Liver (tissue), 9 donors: ENCODE measurements around the gene TM9SF1. TPM values are rescaled to one million over a fixed set of nuclear protein-coding genes. Genes with fewer than 3 reads are reported as not detected.

Experiments
- DNase-seq: peaks from one replicate; pipeline ENCODE4 v3.0.0-alpha.2; 2017; ENCODE audit warnings: low spot score
- H3K27ac ChIP-seq, 2 donors: one replicate each; pipeline ENCODE4 v1.7.0; 2013; ENCODE audit warnings: inconsistent platforms in 2 of 2, low read length in 2 of 2, control low read depth in 1 of 2, low read depth in 1 of 2, mild to moderate bottlenecking in 1 of 2
- H3K27me3 ChIP-seq, 4 donors: one replicate each; pipeline versions ENCODE4 v1.6.1 to v1.7.0; 2013; ENCODE audit warnings: low read length in 3 of 4, inconsistent platforms in 1 of 4, mild to moderate bottlenecking in 1 of 4, moderate library complexity in 1 of 4; ENCODE audit not compliant: control insufficient read depth in 4 of 4, insufficient read depth in 4 of 4
- H3K36me3 ChIP-seq, 4 donors: one replicate each; pipeline versions ENCODE4 v1.6.1 to v1.7.0; 2013; ENCODE audit warnings: low read length in 3 of 4, mild to moderate bottlenecking in 3 of 4, low read depth in 1 of 4, moderate library complexity in 1 of 4; ENCODE audit not compliant: control insufficient read depth in 4 of 4, insufficient read depth in 3 of 4
- H3K4me1 ChIP-seq, 4 donors: one replicate each; pipeline versions ENCODE4 v1.6.1 to v1.7.0; 2013; ENCODE audit warnings: low read length in 3 of 4, mild to moderate bottlenecking in 3 of 4, moderate library complexity in 1 of 4; ENCODE audit not compliant: control insufficient read depth in 4 of 4, insufficient read depth in 4 of 4
- H3K4me3 ChIP-seq, 3 donors: one replicate each; pipeline versions ENCODE4 v1.6.1 to v1.7.0; 2013; ENCODE audit warnings: low read length in 3 of 3, control low read depth in 1 of 3, low read depth in 1 of 3, mild to moderate bottlenecking in 1 of 3
- H3K9ac ChIP-seq, 2 donors: one replicate each; pipeline ENCODE4 v1.7.0; 2013; ENCODE audit warnings: low read length in 2 of 2, mild to moderate bottlenecking in 2 of 2, moderate library complexity in 2 of 2, control low read depth in 1 of 2, low read depth in 1 of 2
- H3K9me3 ChIP-seq, 4 donors: one replicate each; pipeline versions ENCODE4 v1.6.1 to v1.7.0; 2013; ENCODE audit warnings: low read length in 3 of 4; ENCODE audit not compliant: control insufficient read depth in 4 of 4
- EGR1 ChIP-seq, 2 donors: IDR thresholded peaks; 2 replicates each; pipeline ENCODE4 v1.6.1; 2016 to 2018; ENCODE audit warnings: antibody characterized with exemption in 2 of 2, low read depth in 2 of 2
- FOXA1 ChIP-seq: IDR thresholded peaks from 2 replicates; pipeline ENCODE4 v1.6.1; 2016; ENCODE audit warnings: antibody characterized with exemption
- FOXA2 ChIP-seq: IDR thresholded peaks from 2 replicates; pipeline ENCODE4 v1.6.1; 2016; ENCODE audit warnings: antibody characterized with exemption
- GABPA ChIP-seq, 2 donors: IDR thresholded peaks in 1 of 2; conservative IDR thresholded peaks in 1 of 2; 2 replicates each; pipeline ENCODE4 v1.6.1; 2016; ENCODE audit warnings: antibody characterized with exemption in 2 of 2, mild to moderate bottlenecking in 1 of 2, moderate library complexity in 1 of 2
- HNF4A ChIP-seq, 2 donors: conservative IDR thresholded peaks; 2 replicates each; pipeline ENCODE4 v1.6.1; 2016; ENCODE audit warnings: antibody characterized with exemption in 2 of 2, mild to moderate bottlenecking in 2 of 2
- HNF4G ChIP-seq: IDR thresholded peaks from 2 replicates; pipeline ENCODE4 v1.6.1; 2016; ENCODE audit warnings: antibody characterized with exemption
- JUND ChIP-seq, 2 donors: IDR thresholded peaks; 2 replicates each; pipeline ENCODE4 v1.6.1; 2016; ENCODE audit warnings: antibody characterized with exemption in 2 of 2
- NR2F2 ChIP-seq: IDR thresholded peaks from 2 replicates; pipeline ENCODE4 v1.6.1; 2016; ENCODE audit warnings: antibody characterized with exemption
- RAD21 ChIP-seq, 2 donors: IDR thresholded peaks; 2 replicates each; pipeline ENCODE4 v1.6.1; 2016; ENCODE audit warnings: antibody characterized with exemption in 2 of 2, mild to moderate bottlenecking in 2 of 2
- RXRA ChIP-seq, 2 donors: IDR thresholded peaks; 2 replicates each; pipeline ENCODE4 v1.6.1; 2017 to 2018; ENCODE audit warnings: antibody characterized with exemption in 2 of 2, mild to moderate bottlenecking in 1 of 2
- SP1 ChIP-seq: IDR thresholded peaks from 2 replicates; pipeline ENCODE4 v1.6.1; 2018; ENCODE audit warnings: antibody characterized with exemption, mild to moderate bottlenecking
- TAF1 ChIP-seq: conservative IDR thresholded peaks from 2 replicates; pipeline ENCODE4 v1.6.1; 2016; ENCODE audit warnings: antibody characterized with exemption, mild to moderate bottlenecking
- YY1 ChIP-seq: IDR thresholded peaks from 2 replicates; pipeline ENCODE4 v1.6.1; 2016; ENCODE audit warnings: antibody characterized with exemption, mild to moderate bottlenecking
- WGBS: extraction: QIAGEN DNeasy Blood & Tissue Kit; methylation state at CpG from one replicate; pipeline ENCODE4 v1.1.7; 2013; 5-methylcytosine and 5-hydroxymethylcytosine counted together
- polyA plus RNA-seq, 2 donors: library from polyadenylated mRNA; stranded (reverse) in 1 of 2; unstranded in 1 of 2; fragments of 200-250 nt in 1 of 2; fragments of >200 nt in 1 of 2; fragmentation: Nextera tagmentation in 1 of 2; extraction: Ambion mirVana in 1 of 2; gene quantifications; one replicate each; pipeline versions ENCODE4 v1.2.1 to v1.2.3, GENCODE V29; 2013 to 2015
- total RNA-seq, 2 donors: library from RNA; depleted of rRNA; stranded (reverse); fragments of >200 nt; gene quantifications; one replicate each; pipeline ENCODE4 v1.2.3, GENCODE V29; 2014
- TF ChIP-seq, protein P1 (sequence below): IDR thresholded peaks from 2 replicates; pipeline ENCODE4 v1.6.1; 2016; ENCODE audit warnings: antibody characterized with exemption, mild to moderate bottlenecking
- TF ChIP-seq, protein P2 (sequence below): fragments of 150-350 bp; IDR thresholded peaks from 2 replicates; pipeline ENCODE4 v1.5.1; 2017; ENCODE audit warnings: improper control_type of control experiment, low read depth, low read length; ENCODE audit not compliant: missing input control
- TF ChIP-seq, protein P3 (sequence below): IDR thresholded peaks from 2 replicates; pipeline ENCODE4 v1.6.1; 2016; ENCODE audit warnings: antibody characterized with exemption
- TF ChIP-seq, protein P4 (sequence below): IDR thresholded peaks from 2 replicates; pipeline ENCODE4 v1.6.1; 2016; ENCODE audit warnings: antibody characterized with exemption
- TF ChIP-seq, protein P5 (sequence below): IDR thresholded peaks from 2 replicates; pipeline ENCODE4 v1.6.1; 2016; ENCODE audit warnings: antibody characterized with exemption
- donor health status: healthy.
- donor health status: healthy.
- donor health status: healthy.
- donor health status: healthy.
- donor health status: healthy.

Gene TM9SF1
- total and polyA plus RNA-seq, 4 donors: 27.5 to 76.2 (median 38.5) TPM

DNA sequence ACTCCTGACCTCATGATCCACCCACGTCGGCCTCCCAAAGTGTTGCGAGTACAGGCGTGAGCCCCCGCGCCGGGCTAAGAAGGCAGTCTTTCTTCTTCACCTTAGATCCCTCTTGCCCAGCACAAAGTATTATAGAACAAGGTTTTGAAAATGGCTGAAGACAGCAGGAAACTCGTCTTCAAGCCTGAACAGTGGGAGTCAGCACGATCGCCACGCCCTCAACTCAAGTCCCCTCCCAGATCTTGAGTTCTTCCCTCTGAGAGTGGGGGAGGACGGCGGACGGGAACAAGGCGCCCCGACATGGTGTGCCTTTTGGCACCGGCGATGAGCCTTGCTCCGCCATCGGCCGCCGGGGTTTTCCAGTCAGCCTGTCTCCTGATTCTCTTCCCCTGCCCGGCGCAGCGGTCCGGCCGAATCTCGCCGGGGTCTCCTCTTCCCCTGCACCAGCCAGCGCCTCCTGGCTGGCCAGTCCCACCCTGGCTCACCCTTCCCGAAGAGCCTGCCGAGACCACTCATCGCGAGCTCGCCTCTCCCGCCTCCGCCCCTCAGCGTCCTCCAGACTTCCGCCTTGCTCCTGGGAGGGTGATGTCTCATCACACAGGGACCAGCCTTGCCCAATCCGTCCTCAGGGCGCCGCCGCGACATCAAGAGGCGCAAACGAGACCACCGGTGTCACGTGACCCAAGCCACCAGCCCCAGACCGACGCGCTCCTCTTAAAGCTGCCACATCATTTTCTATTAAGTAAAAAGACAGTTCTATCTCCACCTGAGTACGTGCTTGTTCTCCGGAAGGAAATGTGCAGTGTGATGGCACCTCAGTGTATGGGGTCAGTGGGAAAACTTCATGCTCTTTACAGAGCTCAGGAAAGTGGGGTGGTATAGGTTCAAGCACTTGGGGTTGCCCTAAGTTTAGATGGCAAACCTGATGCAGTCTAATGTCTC is 18.0 kb upstream of the TM9SF1 start, which contains the start of gene CHMP4A:
Gene CHMP4A (minus strand): TSS at position 565 of the 942 bp plus-strand sequence. CDS start 49 bp downstream, at position 516.
- Histone ChIP-seq H3K36me3 (peaks cover 7 to 24% (median 16%) of the 10 kb centered on the region in 4 donors), H3K27ac (peak within 1 kb of the TSS; percentile 90 to 91), H3K27me3 (no peaks in the 10 kb centered on the region), H3K4me1 (peaks cover 0 to 23% (median 8%) of the 10 kb centered on the region in 4 donors), H3K9me3 (no peaks in the 10 kb centered on the region), H3K9ac (peak within 1 kb of the TSS; percentile 57 to 68), H3K4me3 (peak within 1 kb of the TSS; percentile 67 to 84 (median 69))
- peak; percentile 87 for DNase-seq
- TF ChIP-seq, protein P1, sequence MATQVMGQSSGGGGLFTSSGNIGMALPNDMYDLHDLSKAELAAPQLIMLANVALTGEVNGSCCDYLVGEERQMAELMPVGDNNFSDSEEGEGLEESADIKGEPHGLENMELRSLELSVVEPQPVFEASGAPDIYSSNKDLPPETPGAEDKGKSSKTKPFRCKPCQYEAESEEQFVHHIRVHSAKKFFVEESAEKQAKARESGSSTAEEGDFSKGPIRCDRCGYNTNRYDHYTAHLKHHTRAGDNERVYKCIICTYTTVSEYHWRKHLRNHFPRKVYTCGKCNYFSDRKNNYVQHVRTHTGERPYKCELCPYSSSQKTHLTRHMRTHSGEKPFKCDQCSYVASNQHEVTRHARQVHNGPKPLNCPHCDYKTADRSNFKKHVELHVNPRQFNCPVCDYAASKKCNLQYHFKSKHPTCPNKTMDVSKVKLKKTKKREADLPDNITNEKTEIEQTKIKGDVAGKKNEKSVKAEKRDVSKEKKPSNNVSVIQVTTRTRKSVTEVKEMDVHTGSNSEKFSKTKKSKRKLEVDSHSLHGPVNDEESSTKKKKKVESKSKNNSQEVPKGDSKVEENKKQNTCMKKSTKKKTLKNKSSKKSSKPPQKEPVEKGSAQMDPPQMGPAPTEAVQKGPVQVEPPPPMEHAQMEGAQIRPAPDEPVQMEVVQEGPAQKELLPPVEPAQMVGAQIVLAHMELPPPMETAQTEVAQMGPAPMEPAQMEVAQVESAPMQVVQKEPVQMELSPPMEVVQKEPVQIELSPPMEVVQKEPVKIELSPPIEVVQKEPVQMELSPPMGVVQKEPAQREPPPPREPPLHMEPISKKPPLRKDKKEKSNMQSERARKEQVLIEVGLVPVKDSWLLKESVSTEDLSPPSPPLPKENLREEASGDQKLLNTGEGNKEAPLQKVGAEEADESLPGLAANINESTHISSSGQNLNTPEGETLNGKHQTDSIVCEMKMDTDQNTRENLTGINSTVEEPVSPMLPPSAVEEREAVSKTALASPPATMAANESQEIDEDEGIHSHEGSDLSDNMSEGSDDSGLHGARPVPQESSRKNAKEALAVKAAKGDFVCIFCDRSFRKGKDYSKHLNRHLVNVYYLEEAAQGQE: peak; percentile 18
- TF ChIP-seq, protein P2, sequence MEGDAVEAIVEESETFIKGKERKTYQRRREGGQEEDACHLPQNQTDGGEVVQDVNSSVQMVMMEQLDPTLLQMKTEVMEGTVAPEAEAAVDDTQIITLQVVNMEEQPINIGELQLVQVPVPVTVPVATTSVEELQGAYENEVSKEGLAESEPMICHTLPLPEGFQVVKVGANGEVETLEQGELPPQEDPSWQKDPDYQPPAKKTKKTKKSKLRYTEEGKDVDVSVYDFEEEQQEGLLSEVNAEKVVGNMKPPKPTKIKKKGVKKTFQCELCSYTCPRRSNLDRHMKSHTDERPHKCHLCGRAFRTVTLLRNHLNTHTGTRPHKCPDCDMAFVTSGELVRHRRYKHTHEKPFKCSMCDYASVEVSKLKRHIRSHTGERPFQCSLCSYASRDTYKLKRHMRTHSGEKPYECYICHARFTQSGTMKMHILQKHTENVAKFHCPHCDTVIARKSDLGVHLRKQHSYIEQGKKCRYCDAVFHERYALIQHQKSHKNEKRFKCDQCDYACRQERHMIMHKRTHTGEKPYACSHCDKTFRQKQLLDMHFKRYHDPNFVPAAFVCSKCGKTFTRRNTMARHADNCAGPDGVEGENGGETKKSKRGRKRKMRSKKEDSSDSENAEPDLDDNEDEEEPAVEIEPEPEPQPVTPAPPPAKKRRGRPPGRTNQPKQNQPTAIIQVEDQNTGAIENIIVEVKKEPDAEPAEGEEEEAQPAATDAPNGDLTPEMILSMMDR: no peak
- TF ChIP-seq YY1 (peak; percentile 90), FOXA1 (no peak), RAD21 (IDR thresholded peaks at IDR 0.05) (peak in 1 of 2 donors; percentile 34), NR2F2 (no peak), HNF4A (conservative IDR thresholded peaks at IDR 0.05) (peak in 1 of 2 donors; percentile 15), SP1 (peak; percentile 58), RXRA (IDR thresholded peaks at IDR 0.05) (no peak), EGR1 (IDR thresholded peaks at IDR 0.05; ENCODE audit: low read depth in 2 of 2) (no peak), GABPA (IDR thresholded peaks at IDR 0.05 in 1 of 2, conservative IDR thresholded peaks at IDR 0.05 in 1 of 2) (peak in 1 of 2 donors; percentile 78), TAF1 (no peak), HNF4G (no peak), JUND (IDR thresholded peaks at IDR 0.05) (no peak), FOXA2 (no peak)
- TF ChIP-seq, protein P3, sequence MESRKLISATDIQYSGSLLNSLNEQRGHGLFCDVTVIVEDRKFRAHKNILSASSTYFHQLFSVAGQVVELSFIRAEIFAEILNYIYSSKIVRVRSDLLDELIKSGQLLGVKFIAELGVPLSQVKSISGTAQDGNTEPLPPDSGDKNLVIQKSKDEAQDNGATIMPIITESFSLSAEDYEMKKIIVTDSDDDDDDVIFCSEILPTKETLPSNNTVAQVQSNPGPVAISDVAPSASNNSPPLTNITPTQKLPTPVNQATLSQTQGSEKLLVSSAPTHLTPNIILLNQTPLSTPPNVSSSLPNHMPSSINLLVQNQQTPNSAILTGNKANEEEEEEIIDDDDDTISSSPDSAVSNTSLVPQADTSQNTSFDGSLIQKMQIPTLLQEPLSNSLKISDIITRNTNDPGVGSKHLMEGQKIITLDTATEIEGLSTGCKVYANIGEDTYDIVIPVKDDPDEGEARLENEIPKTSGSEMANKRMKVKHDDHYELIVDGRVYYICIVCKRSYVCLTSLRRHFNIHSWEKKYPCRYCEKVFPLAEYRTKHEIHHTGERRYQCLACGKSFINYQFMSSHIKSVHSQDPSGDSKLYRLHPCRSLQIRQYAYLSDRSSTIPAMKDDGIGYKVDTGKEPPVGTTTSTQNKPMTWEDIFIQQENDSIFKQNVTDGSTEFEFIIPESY: peak; percentile 87
- TF ChIP-seq, protein P4, sequence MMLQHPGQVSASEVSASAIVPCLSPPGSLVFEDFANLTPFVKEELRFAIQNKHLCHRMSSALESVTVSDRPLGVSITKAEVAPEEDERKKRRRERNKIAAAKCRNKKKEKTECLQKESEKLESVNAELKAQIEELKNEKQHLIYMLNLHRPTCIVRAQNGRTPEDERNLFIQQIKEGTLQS: peak; percentile 56
- TF ChIP-seq, protein P5, sequence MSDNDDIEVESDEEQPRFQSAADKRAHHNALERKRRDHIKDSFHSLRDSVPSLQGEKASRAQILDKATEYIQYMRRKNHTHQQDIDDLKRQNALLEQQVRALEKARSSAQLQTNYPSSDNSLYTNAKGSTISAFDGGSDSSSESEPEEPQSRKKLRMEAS: no peak
- 4% methylated on average over 53 of the region's 53 CpGs for WGBS
